ENCODE results near the gene ARFIP1. TPM values are rescaled to one million over a fixed set of nuclear protein-coding genes. Genes with fewer than 3 reads are reported as not detected.

ARFIP1 gene
- total and polyA plus RNA-seq, 9 of the 15 experiments (the other 6 are each of a cell fraction or from before 2014, with no cell fraction given): 14.1 to 25.1 (median 20.9) TPM

DNA sequence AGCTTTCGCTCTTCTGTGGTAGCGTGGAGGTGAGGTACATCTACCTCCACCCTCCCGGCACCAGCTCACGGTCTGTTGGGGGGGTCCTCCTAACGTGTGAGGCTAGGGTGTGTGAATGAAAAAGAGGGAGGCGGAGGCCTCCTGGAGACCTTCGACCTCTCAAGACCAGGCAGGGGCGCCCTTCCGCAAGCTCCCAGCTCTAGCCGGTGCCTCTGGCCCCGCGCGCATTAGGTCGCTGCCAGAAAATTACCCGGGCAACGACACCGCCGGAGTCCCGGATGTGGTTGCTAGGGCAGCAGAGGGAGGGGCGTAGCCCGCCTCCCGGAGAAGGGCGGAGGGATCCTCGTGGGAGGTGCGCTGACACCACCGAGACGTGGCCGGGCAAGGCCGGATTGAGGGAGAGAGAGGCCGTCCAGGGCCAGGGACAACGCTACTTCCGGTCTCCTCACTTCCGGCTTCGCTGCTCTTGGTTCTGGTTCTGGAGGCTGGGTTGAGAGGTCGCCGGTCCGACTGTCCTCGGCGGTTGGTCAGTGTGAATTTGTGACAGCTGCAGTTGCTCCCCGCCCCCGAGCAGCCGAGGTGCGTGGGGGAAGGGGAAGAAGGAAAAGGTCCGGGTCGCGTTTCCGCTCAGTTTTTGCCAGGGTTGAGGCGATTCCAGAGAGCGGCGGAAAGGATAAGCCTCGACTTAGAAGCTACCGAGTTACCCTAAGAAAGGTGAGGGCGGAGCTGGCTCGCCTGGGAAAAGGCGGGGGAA, at the start of gene ARFIP1, which contains the start of gene TIGD4 (continued):
- TF ChIP-seq, protein P1, sequence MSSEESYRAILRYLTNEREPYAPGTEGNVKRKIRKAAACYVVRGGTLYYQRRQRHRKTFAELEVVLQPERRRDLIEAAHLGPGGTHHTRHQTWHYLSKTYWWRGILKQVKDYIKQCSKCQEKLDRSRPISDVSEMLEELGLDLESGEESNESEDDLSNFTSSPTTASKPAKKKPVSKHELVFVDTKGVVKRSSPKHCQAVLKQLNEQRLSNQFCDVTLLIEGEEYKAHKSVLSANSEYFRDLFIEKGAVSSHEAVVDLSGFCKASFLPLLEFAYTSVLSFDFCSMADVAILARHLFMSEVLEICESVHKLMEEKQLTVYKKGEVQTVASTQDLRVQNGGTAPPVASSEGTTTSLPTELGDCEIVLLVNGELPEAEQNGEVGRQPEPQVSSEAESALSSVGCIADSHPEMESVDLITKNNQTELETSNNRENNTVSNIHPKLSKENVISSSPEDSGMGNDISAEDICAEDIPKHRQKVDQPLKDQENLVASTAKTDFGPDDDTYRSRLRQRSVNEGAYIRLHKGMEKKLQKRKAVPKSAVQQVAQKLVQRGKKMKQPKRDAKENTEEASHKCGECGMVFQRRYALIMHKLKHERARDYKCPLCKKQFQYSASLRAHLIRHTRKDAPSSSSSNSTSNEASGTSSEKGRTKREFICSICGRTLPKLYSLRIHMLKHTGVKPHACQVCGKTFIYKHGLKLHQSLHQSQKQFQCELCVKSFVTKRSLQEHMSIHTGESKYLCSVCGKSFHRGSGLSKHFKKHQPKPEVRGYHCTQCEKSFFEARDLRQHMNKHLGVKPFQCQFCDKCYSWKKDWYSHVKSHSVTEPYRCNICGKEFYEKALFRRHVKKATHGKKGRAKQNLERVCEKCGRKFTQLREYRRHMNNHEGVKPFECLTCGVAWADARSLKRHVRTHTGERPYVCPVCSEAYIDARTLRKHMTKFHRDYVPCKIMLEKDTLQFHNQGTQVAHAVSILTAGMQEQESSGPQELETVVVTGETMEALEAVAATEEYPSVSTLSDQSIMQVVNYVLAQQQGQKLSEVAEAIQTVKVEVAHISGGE (CRISPR knock-in tag; IDR thresholded peaks at IDR 0.05): peak in 2 of 3 experiments; percentile 32 to 86; a peak in 2 of 6 replicates
- TF ChIP-seq ELF1 (tag; IDR thresholded peaks at IDR 0.05) (peak; percentile 96), HNRNPL (IDR thresholded peaks at IDR 0.05; ENCODE audit: low read depth, low read length) (no peak), RFX7 (CRISPR knock-in tag; IDR thresholded peaks at IDR 0.05) (no peak), SMC3 (conservative IDR thresholded peaks at IDR 0.05; ENCODE audit: insufficient read depth, low read depth, low read length) (0 out of 2 replicates have a peak, but pooled peaks have one; percentile 1), NFIX (CRISPR knock-in tag; IDR thresholded peaks at IDR 0.05; ENCODE audit: low read depth) (no peak), ZFP30 (CRISPR knock-in tag; IDR thresholded peaks at IDR 0.05; ENCODE audit: borderline replicate concordance) (no peak), SP1 (CRISPR knock-in tag; IDR thresholded peaks at IDR 0.05) (peak; percentile 86; the same call in 1 of the 2 replicates), ZNF57 (CRISPR knock-in tag; IDR thresholded peaks at IDR 0.05) (no peak), HDAC1 (IDR thresholded peaks at IDR 0.05) (peak in 1 of 2 experiments; percentile 78; a peak in 2 of 4 replicates), ZNF316 (IDR thresholded peaks at IDR 0.05) (no peak), MECOM (CRISPR knock-in tag; IDR thresholded peaks at IDR 0.05) (no peak), HDAC3 (IDR thresholded peaks at IDR 0.05; ENCODE audit: borderline replicate concordance, partially characterized antibody) (no peak), NR2C2 (CRISPR knock-in tag; IDR thresholded peaks at IDR 0.05) (peak; percentile 58; the same call in 1 of the 2 replicates), NR2C2 (tag; IDR thresholded peaks at IDR 0.05) (peak; percentile 93)
- TF ChIP-seq, protein P2, sequence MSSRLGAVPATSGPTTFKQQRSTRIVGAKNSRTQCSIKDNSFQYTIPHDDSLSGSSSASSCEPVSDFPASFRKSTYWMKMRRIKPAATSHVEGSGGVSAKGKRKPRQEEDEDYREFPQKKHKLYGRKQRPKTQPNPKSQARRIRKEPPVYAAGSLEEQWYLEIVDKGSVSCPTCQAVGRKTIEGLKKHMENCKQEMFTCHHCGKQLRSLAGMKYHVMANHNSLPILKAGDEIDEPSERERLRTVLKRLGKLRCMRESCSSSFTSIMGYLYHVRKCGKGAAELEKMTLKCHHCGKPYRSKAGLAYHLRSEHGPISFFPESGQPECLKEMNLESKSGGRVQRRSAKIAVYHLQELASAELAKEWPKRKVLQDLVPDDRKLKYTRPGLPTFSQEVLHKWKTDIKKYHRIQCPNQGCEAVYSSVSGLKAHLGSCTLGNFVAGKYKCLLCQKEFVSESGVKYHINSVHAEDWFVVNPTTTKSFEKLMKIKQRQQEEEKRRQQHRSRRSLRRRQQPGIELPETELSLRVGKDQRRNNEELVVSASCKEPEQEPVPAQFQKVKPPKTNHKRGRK (tag; IDR thresholded peaks at IDR 0.05): no peak
- TF ChIP-seq, protein P3, sequence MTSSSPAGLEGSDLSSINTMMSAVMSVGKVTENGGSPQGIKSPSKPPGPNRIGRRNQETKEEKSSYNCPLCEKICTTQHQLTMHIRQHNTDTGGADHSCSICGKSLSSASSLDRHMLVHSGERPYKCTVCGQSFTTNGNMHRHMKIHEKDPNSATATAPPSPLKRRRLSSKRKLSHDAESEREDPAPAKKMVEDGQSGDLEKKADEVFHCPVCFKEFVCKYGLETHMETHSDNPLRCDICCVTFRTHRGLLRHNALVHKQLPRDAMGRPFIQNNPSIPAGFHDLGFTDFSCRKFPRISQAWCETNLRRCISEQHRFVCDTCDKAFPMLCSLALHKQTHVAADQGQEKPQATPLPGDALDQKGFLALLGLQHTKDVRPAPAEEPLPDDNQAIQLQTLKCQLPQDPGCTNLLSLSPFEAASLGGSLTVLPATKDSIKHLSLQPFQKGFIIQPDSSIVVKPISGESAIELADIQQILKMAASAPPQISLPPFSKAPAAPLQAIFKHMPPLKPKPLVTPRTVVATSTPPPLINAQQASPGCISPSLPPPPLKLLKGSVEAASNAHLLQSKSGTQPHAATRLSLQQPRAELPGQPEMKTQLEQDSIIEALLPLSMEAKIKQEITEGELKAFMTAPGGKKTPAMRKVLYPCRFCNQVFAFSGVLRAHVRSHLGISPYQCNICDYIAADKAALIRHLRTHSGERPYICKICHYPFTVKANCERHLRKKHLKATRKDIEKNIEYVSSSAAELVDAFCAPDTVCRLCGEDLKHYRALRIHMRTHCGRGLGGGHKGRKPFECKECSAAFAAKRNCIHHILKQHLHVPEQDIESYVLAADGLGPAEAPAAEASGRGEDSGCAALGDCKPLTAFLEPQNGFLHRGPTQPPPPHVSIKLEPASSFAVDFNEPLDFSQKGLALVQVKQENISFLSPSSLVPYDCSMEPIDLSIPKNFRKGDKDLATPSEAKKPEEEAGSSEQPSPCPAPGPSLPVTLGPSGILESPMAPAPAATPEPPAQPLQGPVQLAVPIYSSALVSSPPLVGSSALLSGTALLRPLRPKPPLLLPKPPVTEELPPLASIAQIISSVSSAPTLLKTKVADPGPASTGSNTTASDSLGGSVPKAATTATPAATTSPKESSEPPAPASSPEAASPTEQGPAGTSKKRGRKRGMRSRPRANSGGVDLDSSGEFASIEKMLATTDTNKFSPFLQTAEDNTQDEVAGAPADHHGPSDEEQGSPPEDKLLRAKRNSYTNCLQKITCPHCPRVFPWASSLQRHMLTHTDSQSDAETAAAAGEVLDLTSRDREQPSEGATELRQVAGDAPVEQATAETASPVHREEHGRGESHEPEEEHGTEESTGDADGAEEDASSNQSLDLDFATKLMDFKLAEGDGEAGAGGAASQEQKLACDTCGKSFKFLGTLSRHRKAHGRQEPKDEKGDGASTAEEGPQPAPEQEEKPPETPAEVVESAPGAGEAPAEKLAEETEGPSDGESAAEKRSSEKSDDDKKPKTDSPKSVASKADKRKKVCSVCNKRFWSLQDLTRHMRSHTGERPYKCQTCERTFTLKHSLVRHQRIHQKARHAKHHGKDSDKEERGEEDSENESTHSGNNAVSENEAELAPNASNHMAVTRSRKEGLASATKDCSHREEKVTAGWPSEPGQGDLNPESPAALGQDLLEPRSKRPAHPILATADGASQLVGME (CRISPR knock-in tag; IDR thresholded peaks at IDR 0.05): peak; percentile 92
